Activated T-helper 17 cell treated with anti-CD3 and anti-CD28 coated beads, Interleukin-2, amount 50 U/mL, for 72 hours (primary cell): ENCODE measurements around the gene SYT9. TPM values are rescaled to one million over a fixed set of nuclear protein-coding genes. Genes with fewer than 3 reads are reported as not detected.

Source experiments
- ATAC-seq: fragments of 150-1000 bp; cut with Tn5 transposase; replicated peaks from 2 replicates; pipeline ENCODE4 v1.10.0; 2021; ENCODE audit warnings: mild to moderate bottlenecking, moderate library complexity
- H3K27ac Mint-ChIP-seq: one replicate; pipeline ENCODE4 v1.8.0; 2022; ENCODE audit warnings: mixed read lengths
- H3K27me3 Mint-ChIP-seq: one replicate; pipeline ENCODE4 v1.8.0; 2022; ENCODE audit warnings: mixed read lengths
- H3K36me3 Mint-ChIP-seq: one replicate; pipeline ENCODE4 v1.8.0; 2022; ENCODE audit warnings: low read depth, mild to moderate bottlenecking, mixed read lengths
- H3K4me1 Mint-ChIP-seq: one replicate; pipeline ENCODE4 v1.8.0; 2022; ENCODE audit warnings: mixed read lengths
- H3K4me3 Mint-ChIP-seq: one replicate; pipeline ENCODE4 v1.8.0; 2022; ENCODE audit warnings: mild to moderate bottlenecking, mixed read lengths
- H3K9me3 Mint-ChIP-seq: one replicate; pipeline ENCODE4 v1.8.0; 2022; ENCODE audit warnings: mixed read lengths
- total RNA-seq, 2 donors: library from RNA; stranded (reverse); gene quantifications; one replicate each; pipeline ENCODE4 v1.2.3, GENCODE V29; 2022

Gene SYT9
- total RNA-seq, 2 donors from 2014 or later, result not detected

- Mint-ChIP-seq H3K36me3 (no peaks in the 10 kb centered on the region), H3K9me3 (no peaks in the 10 kb centered on the region), H3K27me3 (no peaks in the 10 kb centered on the region), H3K27ac (no peak overlapping the region), H3K4me3 (no peak overlapping the region), H3K4me1 (peaks cover 4% of the 10 kb centered on the region)
- ATAC-seq, result no peak
These were observed 242.0 kb downstream of the SYT9 start for GRCh38 chr11:7493670-7494069.

- no peak for ATAC-seq
- H3K27ac Mint-ChIP-seq, result no peak overlapping the region
- no peaks in the 10 kb centered on the region for H3K27me3 Mint-ChIP-seq
- peaks cover 4% of the 10 kb centered on the region for H3K4me1 Mint-ChIP-seq
- H3K9me3 Mint-ChIP-seq, result no peaks in the 10 kb centered on the region
- H3K36me3 Mint-ChIP-seq, result no peaks in the 10 kb centered on the region
- H3K4me3 Mint-ChIP-seq, result no peak overlapping the region
These were observed 242.5 kb downstream of the SYT9 start for GRCh38 chr11:7494086-7494745.

- Mint-ChIP-seq H3K9me3 (no peaks in the 10 kb centered on the region), H3K27ac (peak overlapping the region; percentile 1), H3K4me3 (no peak overlapping the region), H3K4me1 (peaks cover 4% of the 10 kb centered on the region), H3K36me3 (no peaks in the 10 kb centered on the region), H3K27me3 (no peaks in the 10 kb centered on the region)
- ATAC-seq, result peak; percentile 73
These were observed 244.3 kb downstream of the SYT9 start for GRCh38 chr11:7495882-7496551.

GRCh38 chr11:7498193-7498592 lies 246.5 kb downstream of the SYT9 start:
- Mint-ChIP-seq H3K9me3 (no peaks in the 10 kb centered on the region), H3K27me3 (no peaks in the 10 kb centered on the region), H3K36me3 (no peaks in the 10 kb centered on the region), H3K27ac (no peak overlapping the region), H3K4me3 (no peak overlapping the region), H3K4me1 (peaks cover 4% of the 10 kb centered on the region)
- no peak for ATAC-seq

- H3K4me3 Mint-ChIP-seq, result no peak overlapping the region
- no peak for ATAC-seq
- H3K27me3 Mint-ChIP-seq, result no peaks in the 10 kb centered on the region
- H3K9me3 Mint-ChIP-seq, result no peaks in the 10 kb centered on the region
- no peak overlapping the region for H3K27ac Mint-ChIP-seq
- H3K4me1 Mint-ChIP-seq, result peaks cover 4% of the 10 kb centered on the region
- no peaks in the 10 kb centered on the region for H3K36me3 Mint-ChIP-seq
These were observed 247.4 kb downstream of the SYT9 start for GRCh38 chr11:7499081-7499480.

GRCh38 chr11:7500251-7500650 lies 248.5 kb downstream of the SYT9 start:
- H3K27me3 Mint-ChIP-seq, result no peaks in the 10 kb centered on the region
- ATAC-seq, result no peak
- H3K9me3 Mint-ChIP-seq, result no peaks in the 10 kb centered on the region

GRCh38 chr11:7501251-7501650 lies 249.5 kb downstream of the SYT9 start:
- Mint-ChIP-seq H3K9me3 (no peaks in the 10 kb centered on the region), H3K4me3 (no peak overlapping the region), H3K4me1 (peaks cover under 1% of the 10 kb centered on the region), H3K36me3 (no peaks in the 10 kb centered on the region), H3K27me3 (no peaks in the 10 kb centered on the region), H3K27ac (no peak overlapping the region)
- ATAC-seq, result no peak

More at GRCh38 chr11:7500251-7500650, 248.5 kb downstream of the SYT9 start:
- Mint-ChIP-seq H3K36me3 (no peaks in the 10 kb centered on the region), H3K4me1 (peaks cover 4% of the 10 kb centered on the region), H3K27ac (no peak overlapping the region), H3K4me3 (no peak overlapping the region)

GRCh38 chr11:7501894-7502293 lies 250.2 kb downstream of the SYT9 start:
- H3K4me1 Mint-ChIP-seq, result no peaks in the 10 kb centered on the region
- no peak overlapping the region for H3K27ac Mint-ChIP-seq
- no peak overlapping the region for H3K4me3 Mint-ChIP-seq
- ATAC-seq, result no peak
- no peaks in the 10 kb centered on the region for H3K27me3 Mint-ChIP-seq
- no peaks in the 10 kb centered on the region for H3K36me3 Mint-ChIP-seq
- H3K9me3 Mint-ChIP-seq, result no peaks in the 10 kb centered on the region

GRCh38 chr11:7506243-7506642 lies 254.5 kb downstream of the SYT9 start:
- H3K9me3 Mint-ChIP-seq, result no peaks in the 10 kb centered on the region
- H3K27me3 Mint-ChIP-seq, result no peaks in the 10 kb centered on the region
- no peak overlapping the region for H3K27ac Mint-ChIP-seq
- no peak overlapping the region for H3K4me3 Mint-ChIP-seq
- no peak for ATAC-seq
- no peaks in the 10 kb centered on the region for H3K4me1 Mint-ChIP-seq
- no peaks in the 10 kb centered on the region for H3K36me3 Mint-ChIP-seq

GRCh38 chr11:7508087-7508486 lies 256.4 kb downstream of the SYT9 start:
- no peak for ATAC-seq
- no peaks in the 10 kb centered on the region for H3K27me3 Mint-ChIP-seq
- no peaks in the 10 kb centered on the region for H3K9me3 Mint-ChIP-seq
- H3K27ac Mint-ChIP-seq, result no peak overlapping the region
- no peak overlapping the region for H3K4me3 Mint-ChIP-seq
- H3K4me1 Mint-ChIP-seq, result no peaks in the 10 kb centered on the region
- H3K36me3 Mint-ChIP-seq, result no peaks in the 10 kb centered on the region

- Mint-ChIP-seq H3K27me3 (no peaks in the 10 kb centered on the region), H3K36me3 (no peaks in the 10 kb centered on the region), H3K4me1 (peaks cover 3% of the 10 kb centered on the region), H3K27ac (no peak overlapping the region), H3K9me3 (no peaks in the 10 kb centered on the region), H3K4me3 (no peak overlapping the region)
- no peak for ATAC-seq
These were observed 258.3 kb downstream of the SYT9 start for GRCh38 chr11:7509966-7510365.

- no peak for ATAC-seq
- Mint-ChIP-seq H3K4me3 (no peak overlapping the region), H3K36me3 (no peaks in the 10 kb centered on the region), H3K27me3 (no peaks in the 10 kb centered on the region), H3K9me3 (no peaks in the 10 kb centered on the region), H3K27ac (no peak overlapping the region), H3K4me1 (peaks cover 14% of the 10 kb centered on the region)
These were observed 259.7 kb downstream of the SYT9 start for GRCh38 chr11:7511401-7511800.

GRCh38 chr11:7512525-7513233 lies 261.0 kb downstream of the SYT9 start:
- Mint-ChIP-seq H3K27ac (peak overlapping the region; percentile 90), H3K4me1 (peaks cover 23% of the 10 kb centered on the region), H3K27me3 (no peaks in the 10 kb centered on the region), H3K9me3 (no peaks in the 10 kb centered on the region), H3K4me3 (peak overlapping the region; percentile 85), H3K36me3 (no peaks in the 10 kb centered on the region)
- ATAC-seq, result peak; percentile 17

- Mint-ChIP-seq H3K36me3 (no peaks in the 10 kb centered on the region), H3K9me3 (no peaks in the 10 kb centered on the region), H3K27me3 (no peaks in the 10 kb centered on the region), H3K4me3 (peak within 1 kb of the TSS; percentile 85), H3K4me1 (peaks cover 23% of the 10 kb centered on the region), H3K27ac (peak within 1 kb of the TSS; percentile 90)
- ATAC-seq, result peak; percentile 93
These were observed 261.8 kb downstream of the SYT9 start, which contains the start of gene PPFIBP2 for GRCh38 chr11:7513234-7514098. PPFIBP2 (plus strand) TSS chr11:7513999; CDS start chr11:7549476, 35,477 bp downstream.
